ENCODE results near the gene PPP2CA. TPM values are rescaled to one million over a fixed set of nuclear protein-coding genes. Genes with fewer than 3 reads are reported as not detected.
"Not testable (repeated sequence)": the region's sequence is repeated elsewhere in the genome, so short reads cannot be mapped to it uniquely, and the experiment has no call there.

Gene PPP2CA
- total RNA-seq, 2 experiments from 2014 or later: 128 to 136 TPM

DNA sequence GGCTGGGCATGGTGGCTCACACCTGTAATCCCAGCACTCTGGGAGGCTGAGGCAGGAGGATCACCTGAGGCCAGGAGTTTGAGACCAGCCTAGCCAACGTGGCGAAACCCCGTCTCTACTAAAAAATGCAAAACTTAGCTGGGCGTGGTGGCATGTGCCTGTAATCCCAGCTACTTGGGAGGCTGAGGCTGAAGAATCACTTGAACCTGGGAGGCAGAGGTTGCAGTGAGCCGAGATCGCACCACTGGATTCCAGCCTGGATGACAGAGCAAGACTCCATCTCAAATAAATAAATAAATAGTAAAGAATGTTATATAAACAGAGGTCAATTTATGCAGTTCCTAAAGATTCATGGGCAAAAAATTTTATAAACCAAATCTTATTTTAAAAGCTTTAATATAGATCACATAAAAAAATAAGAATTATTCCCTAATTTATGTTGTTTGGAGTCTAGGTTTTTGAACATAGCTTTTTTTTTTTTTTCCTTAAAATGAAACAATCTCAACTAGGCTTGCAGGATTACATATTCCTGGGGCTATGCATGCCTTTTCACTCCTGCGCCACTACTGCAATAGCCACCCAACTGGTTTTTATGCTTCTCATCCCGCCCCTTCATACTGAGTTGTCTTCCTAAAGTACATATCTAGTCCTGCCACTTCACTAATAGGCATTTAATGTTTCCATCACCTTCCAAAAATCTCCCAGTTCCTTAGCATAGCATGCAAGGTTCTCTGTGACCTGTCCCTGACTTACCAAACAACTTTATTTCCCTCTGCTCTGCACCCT, 27.7 kb upstream of the PPP2CA start:
- H3K27ac Mint-ChIP-seq; H3K27me3 Mint-ChIP-seq; H3K4me1 Mint-ChIP-seq; H3K36me3 Mint-ChIP-seq (ENCODE audit: low read depth); DNase-seq; POLR2A ChIA-PET; H3K4me3 Mint-ChIP-seq; H3K9me3 Mint-ChIP-seq: not testable (repeated sequence)
- CTCF ChIA-PET: interaction anchor here (0.6 kb wide), 1 partner anchor 59 kb away, joined by 3 read pairs; no protein-coding TSS in a partner anchor

DNA sequence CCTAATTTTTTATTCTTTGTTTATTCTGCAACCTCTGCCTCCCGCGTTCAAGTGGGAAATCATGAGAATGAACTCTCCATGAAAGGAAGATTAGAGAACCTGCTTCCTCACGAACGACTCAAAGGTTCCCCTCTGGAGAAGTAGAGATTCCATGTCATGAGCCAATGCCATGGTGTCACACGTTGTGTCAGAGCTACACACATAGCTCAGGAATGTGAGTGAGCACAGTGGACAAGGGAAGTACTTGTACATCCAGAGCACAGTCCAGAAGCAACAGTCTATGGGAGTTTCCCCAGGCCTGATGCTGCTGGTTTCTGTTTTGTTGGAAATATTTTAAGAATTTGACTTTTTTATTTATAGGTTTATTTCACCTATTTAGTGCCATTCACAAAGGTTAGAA, 26.8 kb upstream of the PPP2CA start:
- Mint-ChIP-seq H3K36me3 (ENCODE audit: low read depth) (no peaks in the 10 kb centered on the region), H3K4me1 (no peaks in the 10 kb centered on the region), H3K9me3 (no peaks in the 10 kb centered on the region), H3K27me3 (peaks cover 4% of the 10 kb centered on the region), H3K27ac (no peak overlapping the region), H3K4me3 (no peak overlapping the region)
- CTCF ChIA-PET: interaction anchor here (0.6 kb wide), 1 partner anchor 847 kb away, joined by 3 read pairs; no protein-coding TSS in a partner anchor
- POLR2A ChIA-PET: no interaction called here
- no peak for DNase-seq

DNA sequence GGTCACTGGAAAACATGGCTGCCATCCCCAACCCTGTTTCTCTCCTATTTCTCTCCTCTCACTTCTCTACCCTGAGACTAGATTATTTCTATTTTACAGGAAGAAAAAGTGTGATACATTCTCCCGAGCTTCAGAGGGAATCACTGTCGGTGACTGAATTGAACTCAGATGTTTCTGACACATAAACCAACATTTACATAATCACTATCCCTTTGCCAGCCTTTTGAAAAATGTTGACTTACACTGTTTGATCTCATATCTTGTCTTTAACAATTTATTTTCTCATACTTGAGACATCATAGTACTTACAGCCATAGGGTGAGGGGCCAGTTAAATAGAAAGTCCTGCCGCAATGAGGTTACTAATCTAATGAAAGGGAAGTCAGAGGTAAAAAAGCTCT, 25.1 kb upstream of the PPP2CA start:
- Mint-ChIP-seq H3K4me3 (no peak overlapping the region), H3K36me3 (ENCODE audit: low read depth) (no peaks in the 10 kb centered on the region), H3K27me3 (peaks cover 4% of the 10 kb centered on the region), H3K4me1 (no peaks in the 10 kb centered on the region), H3K27ac (no peak overlapping the region), H3K9me3 (no peaks in the 10 kb centered on the region)
- ChIA-PET CTCF (interaction anchor here (0.5 to 1.5 kb wide), 2 partner anchors 15 to 159 kb away, joined by 3 to 4 read pairs; no protein-coding TSS in a partner anchor), POLR2A (no interaction called here)
- DNase-seq: no peak

DNA sequence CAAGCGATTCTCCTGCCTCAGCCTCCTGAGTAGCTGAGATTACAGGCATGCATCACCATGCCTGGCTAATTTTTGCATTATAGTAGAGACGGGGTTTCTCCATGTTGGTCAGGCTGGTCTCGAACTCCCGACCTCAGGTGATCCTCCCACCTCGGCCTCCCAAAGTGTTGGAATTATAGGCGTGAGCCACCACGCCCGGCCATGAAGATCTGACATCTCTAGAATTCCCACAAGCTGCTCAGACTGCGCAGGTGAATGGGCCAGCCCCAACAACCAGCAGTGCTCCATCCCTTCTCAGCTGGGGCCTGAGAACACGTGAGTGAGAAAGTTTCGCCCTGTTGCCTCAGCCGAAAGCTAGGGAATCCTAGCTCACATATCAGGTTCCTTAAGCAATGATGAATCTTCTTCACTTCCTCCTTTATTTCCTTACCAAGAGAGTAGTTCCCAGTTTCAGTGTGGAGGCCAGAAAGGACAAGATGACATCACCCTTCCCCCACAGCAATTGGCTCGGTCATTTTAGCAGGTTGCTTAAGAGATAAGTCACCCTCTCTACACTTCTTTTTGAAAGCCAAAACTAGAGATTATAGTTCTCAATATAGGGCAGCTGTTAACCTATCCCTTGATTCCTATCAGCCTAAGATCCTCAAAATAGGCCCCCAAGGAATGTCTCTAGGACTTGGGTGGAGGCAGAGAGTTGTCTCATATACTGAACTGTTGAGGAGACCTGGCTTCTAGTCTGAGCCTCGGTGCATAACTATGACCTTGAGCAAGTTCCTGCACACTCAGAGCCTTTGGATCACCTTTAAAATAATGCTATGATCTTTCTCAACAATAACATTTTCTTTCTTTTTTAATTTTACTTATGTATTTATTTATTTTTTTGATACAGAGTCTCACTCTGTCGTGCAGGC, 23.9 kb upstream of the PPP2CA start:
- H3K9me3 Mint-ChIP-seq: no peaks in the 10 kb centered on the region
- no peak overlapping the region for H3K27ac Mint-ChIP-seq
- no peak overlapping the region for H3K4me3 Mint-ChIP-seq
- ChIA-PET CTCF (interaction anchor here (1.3 to 1.5 kb wide), 3 partner anchors 13 to 210 kb away, joined by 3 read pairs; no protein-coding TSS in a partner anchor), POLR2A (no interaction called here)
- no peaks in the 10 kb centered on the region for H3K36me3 Mint-ChIP-seq (ENCODE audit: low read depth)
- DNase-seq: no peak
- peaks cover 6% of the 10 kb centered on the region for H3K27me3 Mint-ChIP-seq
- H3K4me1 Mint-ChIP-seq: no peaks in the 10 kb centered on the region

DNA sequence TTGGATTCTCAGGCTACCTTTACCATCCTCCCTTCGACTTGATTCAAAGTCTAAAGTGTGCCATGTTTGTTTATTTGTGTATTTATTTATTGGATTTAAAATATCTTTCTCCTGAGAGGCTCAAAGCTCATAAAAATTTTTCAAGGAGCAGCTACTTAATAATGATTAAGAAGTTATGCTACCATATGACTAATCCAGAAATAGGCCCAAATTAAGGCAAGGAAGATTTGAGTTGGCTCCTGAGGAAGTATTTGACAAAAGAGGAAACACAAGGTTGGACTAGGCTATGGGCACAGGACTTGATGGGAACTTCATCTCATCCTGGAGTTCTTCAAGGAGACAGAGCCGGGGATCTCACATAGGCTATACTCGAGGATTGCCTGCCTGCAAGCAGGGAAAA, 22.4 kb upstream of the PPP2CA start:
- Mint-ChIP-seq H3K36me3 (ENCODE audit: low read depth) (no peaks in the 10 kb centered on the region), H3K4me3 (no peak overlapping the region), H3K4me1 (no peaks in the 10 kb centered on the region), H3K9me3 (no peaks in the 10 kb centered on the region), H3K27me3 (peaks cover 2% of the 10 kb centered on the region), H3K27ac (no peak overlapping the region)
- ChIA-PET POLR2A (no interaction called here), CTCF (interaction anchor here (1.2 to 1.3 kb wide), 2 partner anchors 23 to 209 kb away, joined by 3 read pairs; no protein-coding TSS in a partner anchor)
- DNase-seq: no peak

DNA sequence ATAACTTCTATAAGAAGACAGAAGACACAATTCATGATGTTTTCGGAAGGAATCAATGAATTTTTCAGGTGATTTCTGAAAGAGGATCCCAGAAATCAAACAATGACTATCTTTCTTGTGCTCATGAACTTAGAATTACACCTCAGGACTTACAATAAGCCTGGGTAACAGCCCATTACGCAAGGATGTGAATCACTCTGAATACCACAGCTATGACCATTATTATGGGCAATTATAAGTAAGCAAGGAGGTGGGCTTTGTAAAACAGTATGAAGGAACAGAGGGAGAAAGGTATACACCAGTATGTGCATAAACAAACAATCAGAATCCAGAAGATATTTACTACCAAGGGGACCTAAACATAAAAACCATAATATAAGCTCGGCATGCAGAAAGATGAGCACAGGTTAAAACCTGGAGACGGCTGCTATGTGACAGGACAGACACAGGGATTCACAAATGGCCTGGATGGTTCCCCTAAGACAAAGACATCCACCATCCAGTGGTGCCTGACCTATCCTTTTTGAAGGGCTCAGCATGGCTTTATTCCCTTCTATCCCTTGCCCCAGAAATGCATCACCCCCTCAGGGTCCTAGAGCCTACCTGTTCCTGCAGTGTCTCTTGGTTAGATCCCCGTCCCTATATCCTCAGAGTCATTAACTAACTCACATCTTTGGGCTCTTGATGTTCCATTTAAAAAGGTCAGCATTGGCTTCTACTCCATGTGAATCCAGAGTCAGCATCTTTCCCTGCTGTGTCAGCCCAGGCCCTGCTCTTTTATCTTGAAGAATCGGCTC, 21.8 kb upstream of the PPP2CA start:
- H3K27me3 Mint-ChIP-seq: peaks cover 2% of the 10 kb centered on the region
- DNase-seq: no peak
- no peak overlapping the region for H3K4me3 Mint-ChIP-seq
- H3K4me1 Mint-ChIP-seq: no peaks in the 10 kb centered on the region
- no peaks in the 10 kb centered on the region for H3K9me3 Mint-ChIP-seq
- H3K36me3 Mint-ChIP-seq (ENCODE audit: low read depth): no peaks in the 10 kb centered on the region
- CTCF ChIA-PET: interaction anchor here (0.5 to 1.5 kb wide), 3 partner anchors 8 to 23 kb away, joined by 3 read pairs; no protein-coding TSS in a partner anchor
- H3K27ac Mint-ChIP-seq: no peak overlapping the region
- POLR2A ChIA-PET: no interaction called here

DNA sequence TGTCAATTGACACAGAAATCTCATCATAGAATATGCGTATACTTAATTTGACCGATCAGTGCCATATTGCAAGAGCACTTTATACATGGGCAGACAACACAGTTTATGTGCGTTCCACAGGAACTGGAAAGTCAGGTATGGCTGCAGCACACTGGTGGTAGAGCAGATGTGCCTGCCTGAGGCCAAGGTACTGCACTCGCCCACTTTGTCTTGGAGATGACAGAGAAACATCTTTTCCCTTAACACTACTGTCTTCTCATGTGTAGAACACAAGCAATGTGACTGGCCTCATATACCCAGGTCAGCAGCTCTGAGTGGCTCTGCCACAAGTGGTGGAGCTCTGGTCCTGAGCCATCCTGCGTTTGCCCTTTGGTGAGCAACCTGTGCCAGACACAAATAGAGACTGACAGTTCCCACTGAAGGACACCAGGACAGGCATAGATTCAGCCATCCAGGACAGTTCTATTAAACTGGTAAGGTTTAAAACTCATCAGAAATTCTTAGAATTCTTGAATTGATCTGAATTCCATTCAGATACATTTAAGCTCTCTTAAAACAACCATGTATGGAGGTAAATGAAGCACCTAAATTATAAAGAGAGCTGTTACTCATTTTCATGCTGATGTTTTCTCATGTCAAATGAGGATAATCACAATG, 21.0 kb upstream of the PPP2CA start:
- Mint-ChIP-seq H3K27me3 (peaks cover 2% of the 10 kb centered on the region), H3K4me1 (no peaks in the 10 kb centered on the region), H3K36me3 (ENCODE audit: low read depth) (no peaks in the 10 kb centered on the region), H3K4me3 (no peak overlapping the region), H3K9me3 (no peaks in the 10 kb centered on the region), H3K27ac (no peak overlapping the region)
- CTCF ChIA-PET: interaction anchor here (0.6 to 1.5 kb wide), 2 partner anchors 9 to 63 kb away, joined by 3 read pairs; no protein-coding TSS in a partner anchor
- POLR2A ChIA-PET: no interaction called here
- no peak for DNase-seq

DNA sequence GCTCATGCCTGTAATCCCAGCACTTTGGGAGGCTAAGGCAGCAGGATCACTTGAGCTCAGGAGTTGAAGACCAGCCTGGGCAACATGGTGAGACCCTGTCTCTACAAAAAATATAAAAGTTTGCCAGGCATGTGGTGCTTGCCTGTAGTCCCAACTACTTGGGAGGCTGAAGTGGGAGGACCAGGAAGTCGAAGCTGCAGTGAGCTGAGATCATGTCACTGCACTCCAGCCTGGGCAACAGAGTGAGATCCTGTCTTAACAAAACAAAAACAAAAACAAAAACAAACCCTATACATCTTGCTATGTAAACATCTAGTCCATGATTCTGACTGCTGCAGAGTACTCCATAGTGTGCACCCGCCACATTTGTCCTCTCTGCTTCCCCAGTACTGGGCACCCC, 19.8 kb upstream of the PPP2CA start:
- Mint-ChIP-seq H3K27me3 (peaks cover 2% of the 10 kb centered on the region), H3K4me3 (no peak overlapping the region), H3K27ac (no peak overlapping the region), H3K9me3 (no peaks in the 10 kb centered on the region), H3K4me1 (no peaks in the 10 kb centered on the region), H3K36me3 (ENCODE audit: low read depth) (no peaks in the 10 kb centered on the region)
- no peak for DNase-seq
- CTCF ChIA-PET: interaction anchor here (0.9 kb wide), 1 partner anchor 206 kb away, joined by 3 read pairs; no protein-coding TSS in a partner anchor
- POLR2A ChIA-PET: no interaction called here

DNA sequence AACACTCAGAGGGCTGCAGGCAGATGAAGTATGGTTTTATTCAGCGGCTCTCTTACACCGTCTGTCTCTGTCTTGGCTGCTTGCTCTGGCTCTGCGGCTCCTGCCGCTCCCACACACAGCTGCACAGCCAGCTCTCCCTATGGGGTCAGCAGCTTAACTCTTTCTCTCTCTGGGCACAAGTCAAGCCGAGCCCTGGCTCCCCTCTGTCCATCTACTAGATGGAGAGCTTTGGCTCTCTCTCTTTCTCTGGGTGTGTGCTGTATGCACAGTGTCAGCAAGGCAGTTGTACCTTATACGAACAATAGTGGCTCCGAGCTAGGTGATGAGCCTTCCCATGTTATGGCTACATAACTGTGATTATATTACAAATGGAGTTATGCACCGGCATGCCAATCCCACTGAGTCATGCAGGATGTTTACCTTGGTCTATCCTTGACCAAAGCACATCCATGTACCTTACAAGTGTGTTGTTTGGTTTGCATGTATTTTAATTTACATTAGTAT, 19.3 kb upstream of the PPP2CA start:
- POLR2A ChIA-PET: no interaction called here
- CTCF ChIA-PET: interaction anchor here (0.8 to 1.1 kb wide), 2 partner anchors 15 to 20 kb away, joined by 5 read pairs; partner anchors contain the start of gene PPP2CA
- Mint-ChIP-seq H3K4me3 (no peak overlapping the region), H3K9me3 (no peaks in the 10 kb centered on the region), H3K27ac (no peak overlapping the region), H3K4me1 (no peaks in the 10 kb centered on the region), H3K36me3 (ENCODE audit: low read depth) (no peaks in the 10 kb centered on the region), H3K27me3 (peaks cover 5% of the 10 kb centered on the region)
- no peak for DNase-seq

DNA sequence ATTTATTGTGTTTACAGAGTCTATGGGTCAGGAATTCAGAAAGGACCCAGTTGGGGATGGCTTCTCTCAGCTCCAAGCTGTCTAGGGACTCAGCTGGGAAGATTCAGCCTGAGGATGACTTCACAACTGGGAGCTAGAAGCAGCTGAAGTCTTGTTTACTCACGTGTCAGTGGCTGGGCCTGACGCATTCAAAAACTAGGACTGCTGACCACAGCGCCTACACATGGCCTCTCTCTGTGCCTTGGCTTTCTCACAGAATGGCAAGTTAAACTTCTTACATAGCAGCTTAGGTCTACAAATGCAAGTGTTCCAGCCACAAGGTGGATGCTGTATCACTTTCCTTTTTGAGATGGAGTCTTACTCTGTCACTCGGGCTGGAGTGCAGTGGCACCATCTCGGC, 16.3 kb upstream of the PPP2CA start:
- H3K36me3 Mint-ChIP-seq (ENCODE audit: low read depth): no peaks in the 10 kb centered on the region
- no peak overlapping the region for H3K27ac Mint-ChIP-seq
- no peaks in the 10 kb centered on the region for H3K4me1 Mint-ChIP-seq
- no peaks in the 10 kb centered on the region for H3K9me3 Mint-ChIP-seq
- DNase-seq: no peak
- H3K4me3 Mint-ChIP-seq: no peak overlapping the region
- H3K27me3 Mint-ChIP-seq: peaks cover 9% of the 10 kb centered on the region
- ChIA-PET POLR2A (no interaction called here), CTCF (interaction anchor here (1.0 to 1.2 kb wide), 2 partner anchors 17 to 342 kb away, joined by 3 to 4 read pairs; no protein-coding TSS in a partner anchor)

DNA sequence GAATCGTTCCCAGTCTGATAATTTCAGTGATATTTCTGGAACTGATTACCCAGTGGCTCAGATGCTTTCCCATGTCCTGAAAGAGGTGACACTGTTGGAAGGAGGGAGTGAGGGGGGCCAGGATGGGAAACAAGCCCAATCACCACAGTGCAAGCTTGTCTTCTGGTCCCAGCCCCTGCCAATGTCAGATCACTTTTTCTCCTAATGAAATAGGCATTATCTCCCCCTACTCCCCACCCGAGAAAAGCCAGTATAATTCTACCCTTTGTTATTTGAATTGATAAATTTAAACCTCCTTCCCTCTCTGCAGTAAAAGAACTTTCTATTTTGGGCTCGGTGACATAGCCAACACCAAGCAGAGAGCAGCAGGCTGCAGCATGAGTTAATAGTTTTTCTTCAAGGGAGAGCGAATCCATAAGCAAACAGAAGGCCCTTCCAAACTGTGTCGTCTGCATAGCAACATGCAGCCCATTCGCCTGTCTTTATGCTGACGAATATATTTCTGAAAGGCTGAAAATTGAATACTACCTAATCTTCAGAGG, 14.6 kb upstream of the PPP2CA start:
- no peak overlapping the region for H3K4me3 Mint-ChIP-seq
- H3K9me3 Mint-ChIP-seq: no peaks in the 10 kb centered on the region
- H3K36me3 Mint-ChIP-seq (ENCODE audit: low read depth): no peaks in the 10 kb centered on the region
- ChIA-PET CTCF (no interaction called here), POLR2A (no interaction called here)
- H3K27ac Mint-ChIP-seq: no peak overlapping the region
- no peaks in the 10 kb centered on the region for H3K4me1 Mint-ChIP-seq
- H3K27me3 Mint-ChIP-seq: peaks cover 18% of the 10 kb centered on the region
- no peak for DNase-seq
